ENCODE results near the gene FLAD1.

Gene FLAD1

GRCh38 chr1:155038602-155039307, 55.6 kb downstream of the FLAD1 start:
- H3K36me3 ChIP-seq: no peaks in the 10 kb centered on the region
- H3K4me3 ChIP-seq (ENCODE audit: low read depth, low read length): no peak overlapping the region
- no peak for DNase-seq
- no peaks in the 10 kb centered on the region for H3K4me1 ChIP-seq
- no peak for TF ChIP-seq CTCF (IDR thresholded peaks at IDR 0.05; ENCODE audit: low read depth, low read length)
- no peaks in the 10 kb centered on the region for H3K27me3 ChIP-seq
- no peaks in the 10 kb centered on the region for H3K9me3 ChIP-seq

GRCh38 chr1:155039308-155039669, 56.1 kb downstream of the FLAD1 start:
- TF ChIP-seq CTCF (IDR thresholded peaks at IDR 0.05; ENCODE audit: low read depth, low read length): no peak
- DNase-seq: no peak
- Histone ChIP-seq H3K36me3 (no peaks in the 10 kb centered on the region), H3K4me3 (ENCODE audit: low read depth, low read length) (no peak overlapping the region), H3K27me3 (no peaks in the 10 kb centered on the region), H3K9me3 (no peaks in the 10 kb centered on the region), H3K4me1 (no peaks in the 10 kb centered on the region)

GRCh38 chr1:155040358-155041093, 57.4 kb downstream of the FLAD1 start:
- Histone ChIP-seq H3K27me3 (no peaks in the 10 kb centered on the region), H3K4me3 (ENCODE audit: low read depth, low read length) (no peak overlapping the region), H3K9me3 (no peaks in the 10 kb centered on the region), H3K4me1 (peaks cover 4% of the 10 kb centered on the region; the same call in 1 of the 2 replicates), H3K36me3 (no peaks in the 10 kb centered on the region)
- no peak for TF ChIP-seq CTCF (IDR thresholded peaks at IDR 0.05; ENCODE audit: low read depth, low read length)
- no peak for DNase-seq

Measured in BE2C (cell line).